ENCODE data around the gene SEMA3B.

- TF ChIP-seq CTCF (optimal IDR thresholded peaks at IDR 0.05 in 1 of 3, IDR thresholded peaks at IDR 0.05 in 1 of 3, conservative IDR thresholded peaks at IDR 0.05 in 1 of 3; ENCODE audit: extremely low read depth in 1 of 3, insufficient read depth in 2 of 3, low read length in 3 of 3): no peak
- no peak for TF ChIP-seq EZH2 (IDR thresholded peaks at IDR 0.05; ENCODE audit: low read length)
These were observed 9.9 kb downstream of the SEMA3B start, which contains the start of gene LSMEM2 for GRCh38 chr3:50278880-50279224.

Measured in keratinocyte (primary cell).